IMR-90 (cell line): Measurements from ENCODE around the gene WDR13. TPM values are rescaled to one million over a fixed set of nuclear protein-coding genes. Genes with fewer than 3 reads are reported as not detected.
A peak's percentile ranks its signal among the peaks of the same experiment; 100 is the strongest.

Experiments
- ATAC-seq: fragments of 200-7000 bp; cut with Tn5 transposase; 2 replicates; pipeline ENCODE4 v1.9.1; 2020; ENCODE audit warnings: low read depth, mild to moderate bottlenecking, moderate library complexity
- BruUV-seq: library from RNA; stranded (reverse); fragments of 400-500 nt; replicated peaks from 2 replicates; lab custom pipeline; 2021; lab: Mats Ljungman, UMichigan
- CTCF ChIA-PET: fragments of 300-600 bp; formaldehyde crosslinking; extraction: SDS; loops from one replicate; lab custom pipeline; 2021; ENCODE audit warnings: antibody characterized with exemption; lab: Yijun Ruan, JAX
- POLR2A ChIA-PET: fragments of 300-600 bp; sonication (Branson Sonifier 250); formaldehyde crosslinking; loops from one replicate; lab custom pipeline; 2022; ENCODE audit warnings: antibody characterized with exemption; ENCODE audit not compliant: unreplicated experiment; lab: Charles Lee
- DNase-seq: peaks from one replicate; pipeline ENCODE4 v3.0.0; 2013
- H2AFZ ChIP-seq: replicated peaks from 2 replicates; pipeline ENCODE3; 2013; ENCODE audit warnings: low read length, mild to moderate bottlenecking; ENCODE audit not compliant: poor library complexity
- H2AK5ac ChIP-seq: 2 replicates; pipeline ENCODE4 v1.6.1; 2013; ENCODE audit warnings: low read depth, low read length, inconsistent platforms
- H2AK9ac ChIP-seq: replicated peaks from 2 replicates; pipeline ENCODE3; 2013; ENCODE audit warnings: mild to moderate bottlenecking, low read depth, low read length, moderate library complexity; ENCODE audit not compliant: poor library complexity
- H2BK120ac ChIP-seq: 2 replicates; pipeline ENCODE4 v1.6.1; 2013; ENCODE audit warnings: low read depth, low read length, inconsistent platforms
- H2BK15ac ChIP-seq: 3 replicates; pipeline ENCODE4 v1.6.1; 2013; ENCODE audit warnings: low read depth, low read length, inconsistent platforms
- H2BK20ac ChIP-seq: 2 replicates; pipeline ENCODE4 v1.6.1; 2013; ENCODE audit warnings: low read depth, mild to moderate bottlenecking, inconsistent platforms, low read length, moderate library complexity
- H2BK5ac ChIP-seq: 2 replicates; pipeline ENCODE4 v1.6.1; 2013; ENCODE audit warnings: mild to moderate bottlenecking, low read depth, low read length, inconsistent platforms; ENCODE audit not compliant: poor library complexity, severe bottlenecking
- H3K14ac ChIP-seq: replicated peaks from 2 replicates; pipeline ENCODE4 v1.6.1; 2013; ENCODE audit warnings: low read depth, low read length, inconsistent platforms
- H3K18ac ChIP-seq: 2 replicates; pipeline ENCODE4 v1.6.1; 2013; ENCODE audit warnings: low read depth, low read length, control low read depth
- H3K23ac ChIP-seq: 2 replicates; pipeline ENCODE4 v1.6.1; 2013; ENCODE audit warnings: low read depth, low read length, inconsistent platforms
- H3K27ac ChIP-seq: 2 replicates; pipeline ENCODE4 v1.5.1; 2013; ENCODE audit warnings: mild to moderate bottlenecking, control low read depth, low read length; ENCODE audit not compliant: insufficient read depth
- H3K27me3 ChIP-seq: 2 replicates; pipeline ENCODE4 v1.6.1; 2013; ENCODE audit warnings: low read length; ENCODE audit not compliant: control insufficient read depth, insufficient read depth
- H3K36me3 ChIP-seq: 2 replicates; pipeline ENCODE4 v1.6.1; 2013; ENCODE audit warnings: low read length, mixed read lengths; ENCODE audit not compliant: control insufficient read depth, insufficient read depth
- H3K4ac ChIP-seq: 2 replicates; pipeline ENCODE4 v1.6.1; 2013; ENCODE audit warnings: low read depth, low read length, inconsistent platforms
- H3K4me1 ChIP-seq: 2 replicates; pipeline ENCODE4 v1.6.1; 2013; ENCODE audit warnings: low read length, mixed read lengths; ENCODE audit not compliant: control insufficient read depth, insufficient read depth
- H3K4me2 ChIP-seq: 2 replicates; pipeline ENCODE4 v1.6.1; 2013; ENCODE audit warnings: low read depth, mild to moderate bottlenecking, control low read depth, low read length, moderate library complexity
- H3K4me3 ChIP-seq: 2 replicates; pipeline ENCODE4 v1.5.1; 2013; ENCODE audit warnings: low read depth, mild to moderate bottlenecking, control low read depth, low read length, moderate library complexity; ENCODE audit not compliant: insufficient read depth
- H3K56ac ChIP-seq: 2 replicates; pipeline ENCODE4 v1.6.1; 2013; ENCODE audit warnings: low read length, inconsistent platforms; ENCODE audit not compliant: insufficient read depth; ENCODE audit errors: extremely low read depth
- H3K79me1 ChIP-seq, 2 experiments: 2 replicates each; pipeline ENCODE4 v1.6.1; 2013; ENCODE audit warnings: low read length in 2 of 2, inconsistent platforms in 1 of 2, low read depth in 1 of 2
- H3K9ac ChIP-seq: 2 replicates; pipeline ENCODE4 v1.6.1; 2013; ENCODE audit warnings: low read depth, low read length, control low read depth
- H3K9me1 ChIP-seq: 2 replicates; pipeline ENCODE4 v1.6.1; 2013; ENCODE audit warnings: low read length, inconsistent platforms; ENCODE audit not compliant: insufficient read depth
- H3K9me3 ChIP-seq: 2 replicates; pipeline ENCODE4 v1.6.1; 2013; ENCODE audit warnings: low read length; ENCODE audit not compliant: control insufficient read depth, insufficient read depth
- H4K20me1 ChIP-seq: 2 replicates; pipeline ENCODE4 v1.6.1; 2013; ENCODE audit warnings: low read length, inconsistent platforms; ENCODE audit not compliant: insufficient read depth
- H4K5ac ChIP-seq: 2 replicates; pipeline ENCODE4 v1.6.1; 2013; ENCODE audit warnings: mild to moderate bottlenecking, low read depth, low read length, control low read depth
- H4K8ac ChIP-seq, 2 experiments: 2 replicates each; pipeline ENCODE4 v1.6.1; 2013; ENCODE audit warnings: low read depth in 2 of 2, low read length in 2 of 2, control low read depth in 1 of 2, inconsistent platforms in 1 of 2
- H4K91ac ChIP-seq: 2 replicates; pipeline ENCODE4 v1.6.1; 2013; ENCODE audit warnings: low read depth, low read length, inconsistent platforms; ENCODE audit not compliant: insufficient read depth
- BHLHE40 ChIP-seq: fragments of 150-350 bp; IDR thresholded peaks from 2 replicates; pipeline ENCODE4 v1.6.1; 2016; ENCODE audit warnings: mild to moderate bottlenecking, low read depth, low read length
- CEBPB ChIP-seq: IDR thresholded peaks from 2 replicates; pipeline ENCODE4 v1.6.1; 2012; ENCODE audit warnings: low read depth, low read length, improper control_type of control experiment
- CHD1 ChIP-seq: IDR thresholded peaks from 2 replicates; pipeline ENCODE4 v1.6.1; 2012; ENCODE audit warnings: low read depth, low read length, improper control_type of control experiment
- MAFK ChIP-seq: IDR thresholded peaks from 2 replicates; pipeline ENCODE4 v1.6.1; 2012; ENCODE audit warnings: low read depth, low read length, improper control_type of control experiment
- MAZ ChIP-seq: IDR thresholded peaks from 2 replicates; pipeline ENCODE4 v1.6.1; 2012; ENCODE audit warnings: low read depth, mild to moderate bottlenecking, low read length, improper control_type of control experiment, moderate library complexity, borderline replicate concordance
- MXI1 ChIP-seq: IDR thresholded peaks from 2 replicates; pipeline ENCODE4 v1.6.1; 2012; ENCODE audit warnings: low read depth, mild to moderate bottlenecking, low read length, moderate library complexity, borderline replicate concordance
- NFE2L2 ChIP-seq: fragments of 150-350 bp; IDR thresholded peaks from 2 replicates; pipeline ENCODE4 v1.6.1; 2016; ENCODE audit warnings: low read depth, mild to moderate bottlenecking, low read length
- RAD21 ChIP-seq: IDR thresholded peaks from 2 replicates; pipeline ENCODE4 v1.6.1; 2012; ENCODE audit warnings: low read length, improper control_type of control experiment
- RFX5 ChIP-seq: IDR thresholded peaks from 2 replicates; pipeline ENCODE4 v1.8.0; 2012; ENCODE audit warnings: low read depth, mild to moderate bottlenecking, low read length, moderate library complexity
- SMC3 ChIP-seq: fragments of 150-350 bp; IDR thresholded peaks from 2 replicates; pipeline ENCODE4 v1.6.1; 2016; ENCODE audit warnings: low read depth, mild to moderate bottlenecking, antibody characterized with exemption, low read length, moderate library complexity
- USF2 ChIP-seq: fragments of 150-350 bp; IDR thresholded peaks from 2 replicates; pipeline ENCODE4 v1.6.1; 2017; ENCODE audit warnings: mild to moderate bottlenecking, antibody characterized with exemption, low read length, low read depth
- WGBS, 2 experiments: methylation state at CpG; one replicate each; pipeline versions ENCODE4 v1.1.5 to v1.1.7; 2013; ENCODE audit warnings: missing lambda C conversion rate in 2 of 2; ENCODE audit not compliant: insufficient read length in 1 of 2; ENCODE audit errors: extremely low coverage in 2 of 2; 5-methylcytosine and 5-hydroxymethylcytosine counted together
- dilution Hi-C: fragments of 300-500 bp; cut with HindIII; formaldehyde crosslinking; loops from one replicate; pipeline ENCODE4 v1.14.3; 2018; ENCODE audit warnings: low sequenced_read_pairs; ENCODE audit not compliant: unreplicated experiment
- in situ Hi-C: fragments of 300-500 bp; cut with MboI; formaldehyde crosslinking; loops from 3 replicates; pipeline ENCODE4 v1.14.3; 2019; ENCODE audit warnings: low sequenced_read_pairs, inconsistent platforms, mixed read lengths
- intact Hi-C: fragments of 100-400 bp; cut with micrococcal nuclease; formaldehyde crosslinking; loops from 2 replicates; pipeline ENCODE4 v1.10.0; 2022
- polyA plus RNA-seq, 3 experiments: library from polyadenylated mRNA; depleted of rRNA; stranded (reverse); fragments of >200 nt; gene quantifications; 2 replicates each; pipeline ENCODE4 v1.2.3, GENCODE V29; 2012; ENCODE audit warnings: low replicate concordance in 1 of 3
- total RNA-seq: library from RNA; depleted of rRNA; stranded (reverse); fragments of >200 nt; gene quantifications from 2 replicates; pipeline ENCODE4 v1.2.3, GENCODE V29; 2012
- TF ChIP-seq, protein P1 (sequence below): conservative IDR thresholded peaks from 2 replicates; pipeline ENCODE4 v1.5.1; 2012; ENCODE audit warnings: mild to moderate bottlenecking, low read depth, low read length, improper control_type of control experiment

The WDR13 gene
- total and polyA plus RNA-seq, 2 of the 4 experiments (the other 2 are of a cell fraction), result 62.7 to 153 TPM

GRCh38 chrX:48590203-48591103 lies 6.8 kb upstream of the WDR13 start:
- no TSS peak for BruUV-seq
- Histone ChIP-seq H3K9me3 (no peaks in the 10 kb centered on the region), H4K91ac (peak overlapping the region; percentile 79), H3K14ac (no peak overlapping the region), H2BK120ac (peak overlapping the region; percentile 60; the same call in 1 of the 2 replicates), H3K23ac (no peak overlapping the region), H3K4ac (peak overlapping the region; percentile 61), H4K20me1 (no peaks in the 10 kb centered on the region), H2BK15ac (peak overlapping the region; percentile 91; the same call in 1 of the 3 replicates), H3K9ac (no peak overlapping the region), H4K8ac (peak overlapping the region in 1 of 2 experiments; percentile 25; a peak in 1 of 4 replicates), H2AFZ (peak overlapping the region; percentile 70), H3K56ac (no peak overlapping the region), H4K5ac (peak overlapping the region; percentile 81; the same call in 1 of the 2 replicates), H3K36me3 (no peaks in the 10 kb centered on the region), H2BK5ac (peak overlapping the region; percentile 50), H2AK9ac (peak overlapping the region; percentile 65), H3K27ac (no peak overlapping the region), H3K4me1 (peaks cover 7% of the 10 kb centered on the region; the same call in 1 of the 2 replicates), H3K27me3 (no peaks in the 10 kb centered on the region), H3K18ac (peak overlapping the region; percentile 34; the same call in 1 of the 2 replicates), H2AK5ac (peak overlapping the region; percentile 85), H3K4me3 (no peak overlapping the region), H3K79me1 (no peaks in the 10 kb centered on the region), H3K9me1 (peaks cover 14% of the 10 kb centered on the region; the same call in 1 of the 2 replicates), H2BK20ac (peak overlapping the region; percentile 39; the same call in 1 of the 2 replicates), H3K4me2 (no peak overlapping the region)
- TF ChIP-seq SMC3, result no peak
- TF ChIP-seq MAFK, result no peak
- no peak for TF ChIP-seq USF2
- no peak for TF ChIP-seq RFX5
- no peak for TF ChIP-seq CEBPB
- TF ChIP-seq NFE2L2, result no peak
- no peak for TF ChIP-seq RAD21
- TF ChIP-seq MAZ, result no peak
- TF ChIP-seq, protein P1, sequence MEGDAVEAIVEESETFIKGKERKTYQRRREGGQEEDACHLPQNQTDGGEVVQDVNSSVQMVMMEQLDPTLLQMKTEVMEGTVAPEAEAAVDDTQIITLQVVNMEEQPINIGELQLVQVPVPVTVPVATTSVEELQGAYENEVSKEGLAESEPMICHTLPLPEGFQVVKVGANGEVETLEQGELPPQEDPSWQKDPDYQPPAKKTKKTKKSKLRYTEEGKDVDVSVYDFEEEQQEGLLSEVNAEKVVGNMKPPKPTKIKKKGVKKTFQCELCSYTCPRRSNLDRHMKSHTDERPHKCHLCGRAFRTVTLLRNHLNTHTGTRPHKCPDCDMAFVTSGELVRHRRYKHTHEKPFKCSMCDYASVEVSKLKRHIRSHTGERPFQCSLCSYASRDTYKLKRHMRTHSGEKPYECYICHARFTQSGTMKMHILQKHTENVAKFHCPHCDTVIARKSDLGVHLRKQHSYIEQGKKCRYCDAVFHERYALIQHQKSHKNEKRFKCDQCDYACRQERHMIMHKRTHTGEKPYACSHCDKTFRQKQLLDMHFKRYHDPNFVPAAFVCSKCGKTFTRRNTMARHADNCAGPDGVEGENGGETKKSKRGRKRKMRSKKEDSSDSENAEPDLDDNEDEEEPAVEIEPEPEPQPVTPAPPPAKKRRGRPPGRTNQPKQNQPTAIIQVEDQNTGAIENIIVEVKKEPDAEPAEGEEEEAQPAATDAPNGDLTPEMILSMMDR, result no peak
- no peak for TF ChIP-seq CHD1
- no peak for TF ChIP-seq BHLHE40
- no peak for TF ChIP-seq MXI1
- DNase-seq (no peak), ATAC-seq (no peak)
- ChIA-PET CTCF (no interaction called here), POLR2A (no interaction called here)
- intact Hi-C loops (no loop called here), dilution Hi-C loops (no loop called here), in situ Hi-C loops (no loop called here)
- WGBS, 2 experiments, result 88% methylated on average over 8 of the region's 21 CpGs; no CpG with 5 or more reads in 1 of the 2 experiments
